Prostate gland (tissue), 2 donors: ENCODE measurements around the gene TBC1D2.

Experiments
- CTCF ChIP-seq, 4 experiments: fragments of 200-600 bp in 2 of 4; fragments of 450-650 bp in 2 of 4; sonication (generic) in 2 of 4; IDR thresholded peaks; 1 replicate in 3 of 4; 2 replicates in 1 of 4; pipeline ENCODE4 v1.5.1; 2016 to 2019; ENCODE audit warnings: antibody characterized with exemption in 4 of 4, mild to moderate bottlenecking in 2 of 4, moderate library complexity in 2 of 4
- POLR2A ChIP-seq: fragments of 450-650 bp; IDR thresholded peaks from one replicate; pipeline ENCODE4 v1.6.1; 2016; ENCODE audit warnings: antibody characterized with exemption, mild to moderate bottlenecking
- POLR2AphosphoS5 ChIP-seq: sonication (generic); formaldehyde crosslinking; IDR thresholded peaks from one replicate; pipeline ENCODE4 v1.6.1; 2017; ENCODE audit warnings: antibody characterized with exemption

DNA sequence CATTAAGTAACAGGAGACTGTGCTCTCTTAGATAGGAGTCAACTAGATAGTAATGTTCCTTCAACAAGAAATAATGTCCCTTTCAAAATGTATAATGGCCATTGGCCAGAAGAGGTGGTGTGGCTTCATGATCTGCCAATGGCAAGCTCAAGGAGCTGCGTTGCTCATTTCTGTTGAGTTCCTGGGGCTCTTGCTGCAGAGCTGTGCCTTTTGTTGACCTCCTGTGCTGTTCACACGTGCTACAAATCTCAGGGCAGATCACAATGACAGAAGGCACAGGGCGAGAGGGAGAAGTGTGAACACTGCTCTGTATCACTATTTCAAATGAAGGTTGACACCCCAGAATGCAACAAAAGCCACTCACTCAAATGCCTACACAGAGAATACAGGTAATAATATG, 16.0 kb upstream of the TBC1D2 start:
- TF ChIP-seq POLR2AphosphoS5 (no peak), CTCF (IDR thresholded peaks at IDR 0.05) (no peak), POLR2A (no peak)
